ENCODE measurements around the gene TRIM42.

DNA sequence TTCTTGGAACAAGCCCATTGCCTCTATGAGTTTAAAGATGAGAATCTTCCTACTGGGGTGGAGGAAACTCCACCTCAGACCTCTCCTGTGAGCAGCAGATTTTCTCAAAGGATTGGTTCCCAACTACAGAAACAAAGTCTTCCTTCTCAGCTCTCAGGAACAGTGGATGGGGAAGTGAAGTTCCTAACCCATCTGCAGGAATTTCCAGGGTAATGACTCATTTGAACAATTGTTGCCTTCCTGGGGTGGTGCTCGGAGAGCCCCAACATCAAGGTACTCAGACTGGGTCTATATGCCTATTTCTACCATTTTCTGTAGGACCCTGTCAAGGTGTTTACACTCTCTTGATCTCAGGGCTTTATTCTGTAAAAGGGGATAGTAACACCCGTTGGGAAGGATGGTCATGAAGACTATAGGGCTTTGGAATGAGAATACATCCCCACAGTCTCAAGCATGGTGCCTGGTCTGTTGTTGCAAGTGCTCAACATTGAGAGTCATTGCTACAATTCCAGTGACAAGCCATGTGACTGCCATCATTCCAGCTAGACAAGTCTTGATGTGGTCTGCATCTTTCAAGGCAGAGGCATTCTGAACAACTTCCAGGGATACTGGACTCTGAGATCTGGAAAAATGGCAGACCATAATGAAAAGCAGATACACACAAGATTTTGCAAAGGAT lies 33.0 kb downstream of the TRIM42 start:
- TF ChIP-seq POLR2A (IDR thresholded peaks at IDR 0.05; ENCODE audit: low read length): no peak
- TF ChIP-seq CTCF (IDR thresholded peaks at IDR 0.05): no peak
- no peak for TF ChIP-seq MYC (IDR thresholded peaks at IDR 0.05; ENCODE audit: borderline replicate concordance, low read length)
- TF ChIP-seq, protein P1, sequence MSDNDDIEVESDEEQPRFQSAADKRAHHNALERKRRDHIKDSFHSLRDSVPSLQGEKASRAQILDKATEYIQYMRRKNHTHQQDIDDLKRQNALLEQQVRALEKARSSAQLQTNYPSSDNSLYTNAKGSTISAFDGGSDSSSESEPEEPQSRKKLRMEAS (IDR thresholded peaks at IDR 0.05): no peak
- no peak for TF ChIP-seq EP300 (IDR thresholded peaks at IDR 0.05)
- TF ChIP-seq SREBF2 (IDR thresholded peaks at IDR 0.05): no peak
- TF ChIP-seq, protein P2, sequence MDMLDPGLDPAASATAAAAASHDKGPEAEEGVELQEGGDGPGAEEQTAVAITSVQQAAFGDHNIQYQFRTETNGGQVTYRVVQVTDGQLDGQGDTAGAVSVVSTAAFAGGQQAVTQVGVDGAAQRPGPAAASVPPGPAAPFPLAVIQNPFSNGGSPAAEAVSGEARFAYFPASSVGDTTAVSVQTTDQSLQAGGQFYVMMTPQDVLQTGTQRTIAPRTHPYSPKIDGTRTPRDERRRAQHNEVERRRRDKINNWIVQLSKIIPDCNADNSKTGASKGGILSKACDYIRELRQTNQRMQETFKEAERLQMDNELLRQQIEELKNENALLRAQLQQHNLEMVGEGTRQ (IDR thresholded peaks at IDR 0.05): no peak
- TF ChIP-seq, protein P3, sequence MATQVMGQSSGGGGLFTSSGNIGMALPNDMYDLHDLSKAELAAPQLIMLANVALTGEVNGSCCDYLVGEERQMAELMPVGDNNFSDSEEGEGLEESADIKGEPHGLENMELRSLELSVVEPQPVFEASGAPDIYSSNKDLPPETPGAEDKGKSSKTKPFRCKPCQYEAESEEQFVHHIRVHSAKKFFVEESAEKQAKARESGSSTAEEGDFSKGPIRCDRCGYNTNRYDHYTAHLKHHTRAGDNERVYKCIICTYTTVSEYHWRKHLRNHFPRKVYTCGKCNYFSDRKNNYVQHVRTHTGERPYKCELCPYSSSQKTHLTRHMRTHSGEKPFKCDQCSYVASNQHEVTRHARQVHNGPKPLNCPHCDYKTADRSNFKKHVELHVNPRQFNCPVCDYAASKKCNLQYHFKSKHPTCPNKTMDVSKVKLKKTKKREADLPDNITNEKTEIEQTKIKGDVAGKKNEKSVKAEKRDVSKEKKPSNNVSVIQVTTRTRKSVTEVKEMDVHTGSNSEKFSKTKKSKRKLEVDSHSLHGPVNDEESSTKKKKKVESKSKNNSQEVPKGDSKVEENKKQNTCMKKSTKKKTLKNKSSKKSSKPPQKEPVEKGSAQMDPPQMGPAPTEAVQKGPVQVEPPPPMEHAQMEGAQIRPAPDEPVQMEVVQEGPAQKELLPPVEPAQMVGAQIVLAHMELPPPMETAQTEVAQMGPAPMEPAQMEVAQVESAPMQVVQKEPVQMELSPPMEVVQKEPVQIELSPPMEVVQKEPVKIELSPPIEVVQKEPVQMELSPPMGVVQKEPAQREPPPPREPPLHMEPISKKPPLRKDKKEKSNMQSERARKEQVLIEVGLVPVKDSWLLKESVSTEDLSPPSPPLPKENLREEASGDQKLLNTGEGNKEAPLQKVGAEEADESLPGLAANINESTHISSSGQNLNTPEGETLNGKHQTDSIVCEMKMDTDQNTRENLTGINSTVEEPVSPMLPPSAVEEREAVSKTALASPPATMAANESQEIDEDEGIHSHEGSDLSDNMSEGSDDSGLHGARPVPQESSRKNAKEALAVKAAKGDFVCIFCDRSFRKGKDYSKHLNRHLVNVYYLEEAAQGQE (IDR thresholded peaks at IDR 0.05): no peak
- no peak for TF ChIP-seq ESRRA (IDR thresholded peaks at IDR 0.05; ENCODE audit: borderline replicate concordance, low read length)
- TF ChIP-seq RCOR1 (IDR thresholded peaks at IDR 0.05; ENCODE audit: low read depth, low read length): no peak
- no peak for TF ChIP-seq PBX3 (IDR thresholded peaks at IDR 0.05)
- TF ChIP-seq BHLHE40 (IDR thresholded peaks at IDR 0.05; ENCODE audit: low read depth, low read length): no peak
